ENCODE data around the gene RALGAPA1. TPM values are rescaled to one million over a fixed set of nuclear protein-coding genes. Genes with fewer than 3 reads are reported as not detected.

RALGAPA1 gene
- total RNA-seq, 4 donors from 2014 or later: 44.1 to 138 (median 108) TPM

- intact Hi-C loops (cut with DNase I; ENCODE audit: low total_unique reads): no loop called here
- no peaks in the 10 kb centered on the region for H3K4me1 ChIP-seq
- TF ChIP-seq POLR2A (IDR thresholded peaks at IDR 0.05): no peak
- TF ChIP-seq, protein P1, sequence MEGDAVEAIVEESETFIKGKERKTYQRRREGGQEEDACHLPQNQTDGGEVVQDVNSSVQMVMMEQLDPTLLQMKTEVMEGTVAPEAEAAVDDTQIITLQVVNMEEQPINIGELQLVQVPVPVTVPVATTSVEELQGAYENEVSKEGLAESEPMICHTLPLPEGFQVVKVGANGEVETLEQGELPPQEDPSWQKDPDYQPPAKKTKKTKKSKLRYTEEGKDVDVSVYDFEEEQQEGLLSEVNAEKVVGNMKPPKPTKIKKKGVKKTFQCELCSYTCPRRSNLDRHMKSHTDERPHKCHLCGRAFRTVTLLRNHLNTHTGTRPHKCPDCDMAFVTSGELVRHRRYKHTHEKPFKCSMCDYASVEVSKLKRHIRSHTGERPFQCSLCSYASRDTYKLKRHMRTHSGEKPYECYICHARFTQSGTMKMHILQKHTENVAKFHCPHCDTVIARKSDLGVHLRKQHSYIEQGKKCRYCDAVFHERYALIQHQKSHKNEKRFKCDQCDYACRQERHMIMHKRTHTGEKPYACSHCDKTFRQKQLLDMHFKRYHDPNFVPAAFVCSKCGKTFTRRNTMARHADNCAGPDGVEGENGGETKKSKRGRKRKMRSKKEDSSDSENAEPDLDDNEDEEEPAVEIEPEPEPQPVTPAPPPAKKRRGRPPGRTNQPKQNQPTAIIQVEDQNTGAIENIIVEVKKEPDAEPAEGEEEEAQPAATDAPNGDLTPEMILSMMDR (IDR thresholded peaks at IDR 0.05): no peak
- no peaks in the 10 kb centered on the region for H3K27me3 ChIP-seq
- no peak overlapping the region for H3K4me3 ChIP-seq
- H3K27ac ChIP-seq: no peak overlapping the region
- H3K36me3 ChIP-seq: no peaks in the 10 kb centered on the region
- DNase-seq: no peak
- no peaks in the 10 kb centered on the region for H3K9me3 ChIP-seq
Observed at GRCh38 chr14:35504260-35504659, 304.8 kb downstream of the RALGAPA1 start.

DNA sequence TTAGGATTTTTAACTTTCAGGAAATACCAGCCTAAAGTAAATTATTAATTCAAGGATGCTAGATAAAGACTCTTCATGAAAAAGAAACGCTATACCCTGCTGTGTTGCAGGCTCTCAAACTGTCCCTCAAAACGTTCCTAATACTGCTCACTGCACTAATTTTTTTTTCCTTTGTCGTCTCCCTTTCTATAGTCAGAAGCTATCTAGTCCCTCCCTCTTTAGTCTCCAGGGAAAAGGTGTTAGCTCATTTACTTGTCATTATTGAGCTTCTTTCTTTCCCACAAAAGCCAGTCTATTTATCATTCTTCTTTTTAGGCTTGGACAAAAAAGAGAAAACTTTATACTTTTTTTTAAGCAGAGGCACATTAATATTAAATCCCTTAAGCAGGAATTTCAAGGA is 305.4 kb downstream of the RALGAPA1 start:
- TF ChIP-seq POLR2A (IDR thresholded peaks at IDR 0.05): no peak
- TF ChIP-seq, protein P1 (IDR thresholded peaks at IDR 0.05): no peak
- Histone ChIP-seq H3K27ac (no peak overlapping the region), H3K9me3 (no peaks in the 10 kb centered on the region), H3K4me3 (no peak overlapping the region), H3K4me1 (no peaks in the 10 kb centered on the region), H3K36me3 (no peaks in the 10 kb centered on the region), H3K27me3 (no peaks in the 10 kb centered on the region)
- no peak for DNase-seq
- intact Hi-C loops (cut with DNase I; ENCODE audit: low total_unique reads): no loop called here

- no peak for TF ChIP-seq POLR2A (IDR thresholded peaks at IDR 0.05)
- TF ChIP-seq, protein P1 (IDR thresholded peaks at IDR 0.05): no peak
- intact Hi-C loops (cut with DNase I; ENCODE audit: low total_unique reads): no loop called here
- no peak overlapping the region for H3K4me3 ChIP-seq
Observed at GRCh38 chr14:35499180-35499579, 309.9 kb downstream of the RALGAPA1 start.

DNA sequence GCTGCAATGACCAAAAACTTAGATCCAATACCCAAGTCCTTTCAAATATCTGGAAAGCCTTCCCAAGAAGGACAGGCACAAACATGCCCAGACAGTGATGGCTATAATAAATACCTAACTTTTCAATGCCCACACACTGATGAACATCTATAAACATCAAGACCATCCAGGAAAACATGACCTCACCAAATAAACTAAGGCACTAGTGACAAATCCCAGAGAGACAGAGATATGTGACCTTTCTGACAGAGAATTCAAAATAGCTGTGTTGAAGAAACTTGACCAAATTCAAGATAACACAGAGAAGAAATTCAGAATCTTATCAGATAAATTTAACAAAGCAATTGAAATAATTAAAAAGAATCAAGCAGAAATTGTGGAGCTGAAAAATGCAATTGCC is 313.8 kb downstream of the RALGAPA1 start:
- TF ChIP-seq POLR2A (IDR thresholded peaks at IDR 0.05): no peak
- TF ChIP-seq, protein P1 (IDR thresholded peaks at IDR 0.05): no peak
- no peaks in the 10 kb centered on the region for H3K9me3 ChIP-seq
- H3K4me3 ChIP-seq: no peak overlapping the region
- H3K27me3 ChIP-seq: no peaks in the 10 kb centered on the region
- no peak for DNase-seq
- H3K36me3 ChIP-seq: no peaks in the 10 kb centered on the region
- no peaks in the 10 kb centered on the region for H3K4me1 ChIP-seq
- intact Hi-C loops (cut with DNase I; ENCODE audit: low total_unique reads): no loop called here
- H3K27ac ChIP-seq: no peak overlapping the region

More at GRCh38 chr14:35499180-35499579, 309.9 kb downstream of the RALGAPA1 start:
- DNase-seq: no peak
- no peak overlapping the region for H3K27ac ChIP-seq
- H3K4me1 ChIP-seq: no peaks in the 10 kb centered on the region
- no peaks in the 10 kb centered on the region for H3K36me3 ChIP-seq
- H3K27me3 ChIP-seq: no peaks in the 10 kb centered on the region
- no peaks in the 10 kb centered on the region for H3K9me3 ChIP-seq

GRCh38 chr14:35492569-35493014 is 316.5 kb downstream of the RALGAPA1 start:
- Histone ChIP-seq H3K27ac (no peak overlapping the region), H3K27me3 (no peaks in the 10 kb centered on the region), H3K4me3 (no peak overlapping the region), H3K4me1 (no peaks in the 10 kb centered on the region), H3K36me3 (no peaks in the 10 kb centered on the region), H3K9me3 (no peaks in the 10 kb centered on the region)
- no peak for DNase-seq
- intact Hi-C loops (cut with DNase I; ENCODE audit: low total_unique reads): no loop called here
- TF ChIP-seq, protein P1 (IDR thresholded peaks at IDR 0.05): no peak
- TF ChIP-seq POLR2A (IDR thresholded peaks at IDR 0.05): no peak

Small RNA genes lying within 50 kb of the gene (small RNA-seq; reads per million reads assigned to genes)
- not detected for gene RF00322

Other genes with a start within 250 kb of the RALGAPA1 start
- gene BRMS1L, start 17.0 kb upstream of the RALGAPA1 start, total RNA-seq: 10 to 100 TPM in 2 of 4 donors, 1 to 10 TPM in 2; 1.5 to 16.3 (median 8.5) TPM